Astrocyte of the cerebellum (primary cell): ENCODE data around the gene IGLL1.
"Not testable (repeated sequence)": the region's sequence is repeated elsewhere in the genome, so short reads cannot be mapped to it uniquely, and the experiment has no call there.

Experiments used
- DNase-seq: peaks from one replicate; pipeline ENCODE4 v3.0.0-alpha.2; 2011; ENCODE audit warnings: low read depth
- H3K4me3 ChIP-seq: 2 replicates; pipeline ENCODE4 v1.5.1; 2011; ENCODE audit warnings: mild to moderate bottlenecking, low read depth, low read length, moderate library complexity
- in situ Hi-C: cut with HindIII; loops from 2 replicates; pipeline ENCODE4 v1.10.0; 2017; ENCODE audit warnings: low sequenced_read_pairs
- TF ChIP-seq, protein P1 (sequence below): IDR thresholded peaks from 2 replicates; pipeline ENCODE4 v1.5.1; 2012; ENCODE audit warnings: low read length, low read depth, moderate library complexity, mild to moderate bottlenecking; ENCODE audit errors: missing control alignments

The IGLL1 gene

DNA sequence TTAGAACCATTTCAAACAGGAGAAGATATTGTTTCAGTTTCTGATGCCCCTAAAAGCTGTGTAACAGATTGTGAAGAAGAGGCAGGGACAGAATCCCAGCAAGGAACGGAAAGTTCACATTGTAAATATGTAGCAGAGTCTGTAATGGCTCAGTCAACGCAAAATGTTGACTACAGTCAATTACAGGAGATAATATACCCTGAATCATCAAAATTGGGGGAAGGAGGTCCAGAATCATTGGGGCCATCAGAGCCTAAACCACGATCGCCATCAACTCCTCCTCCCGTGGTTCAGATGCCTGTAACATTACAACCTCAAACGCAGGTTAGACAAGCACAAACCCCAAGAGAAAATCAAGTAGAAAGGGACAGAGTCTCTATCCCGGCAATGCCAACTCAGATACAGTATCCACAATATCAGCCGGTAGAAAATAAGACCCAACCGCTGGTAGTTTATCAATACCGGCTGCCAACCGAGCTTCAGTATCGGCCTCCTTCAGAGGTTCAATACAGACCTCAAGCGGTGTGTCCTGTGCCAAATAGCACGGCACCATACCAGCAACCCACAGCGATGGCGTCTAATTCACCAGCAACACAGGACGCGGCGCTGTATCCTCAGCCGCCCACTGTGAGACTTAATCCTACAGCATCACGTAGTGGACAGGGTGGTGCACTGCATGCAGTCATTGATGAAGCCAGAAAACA, 40.8 kb downstream of the IGLL1 start:
- no peak overlapping the region for H3K4me3 ChIP-seq
- peak; percentile 45 for DNase-seq
- TF ChIP-seq, protein P1, sequence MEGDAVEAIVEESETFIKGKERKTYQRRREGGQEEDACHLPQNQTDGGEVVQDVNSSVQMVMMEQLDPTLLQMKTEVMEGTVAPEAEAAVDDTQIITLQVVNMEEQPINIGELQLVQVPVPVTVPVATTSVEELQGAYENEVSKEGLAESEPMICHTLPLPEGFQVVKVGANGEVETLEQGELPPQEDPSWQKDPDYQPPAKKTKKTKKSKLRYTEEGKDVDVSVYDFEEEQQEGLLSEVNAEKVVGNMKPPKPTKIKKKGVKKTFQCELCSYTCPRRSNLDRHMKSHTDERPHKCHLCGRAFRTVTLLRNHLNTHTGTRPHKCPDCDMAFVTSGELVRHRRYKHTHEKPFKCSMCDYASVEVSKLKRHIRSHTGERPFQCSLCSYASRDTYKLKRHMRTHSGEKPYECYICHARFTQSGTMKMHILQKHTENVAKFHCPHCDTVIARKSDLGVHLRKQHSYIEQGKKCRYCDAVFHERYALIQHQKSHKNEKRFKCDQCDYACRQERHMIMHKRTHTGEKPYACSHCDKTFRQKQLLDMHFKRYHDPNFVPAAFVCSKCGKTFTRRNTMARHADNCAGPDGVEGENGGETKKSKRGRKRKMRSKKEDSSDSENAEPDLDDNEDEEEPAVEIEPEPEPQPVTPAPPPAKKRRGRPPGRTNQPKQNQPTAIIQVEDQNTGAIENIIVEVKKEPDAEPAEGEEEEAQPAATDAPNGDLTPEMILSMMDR = peak; percentile 81
- in situ Hi-C loops = loop anchor here (10.0 kb wide), 1 partner anchor 296 kb away; the partner anchor contains the start of gene DERL3

DNA sequence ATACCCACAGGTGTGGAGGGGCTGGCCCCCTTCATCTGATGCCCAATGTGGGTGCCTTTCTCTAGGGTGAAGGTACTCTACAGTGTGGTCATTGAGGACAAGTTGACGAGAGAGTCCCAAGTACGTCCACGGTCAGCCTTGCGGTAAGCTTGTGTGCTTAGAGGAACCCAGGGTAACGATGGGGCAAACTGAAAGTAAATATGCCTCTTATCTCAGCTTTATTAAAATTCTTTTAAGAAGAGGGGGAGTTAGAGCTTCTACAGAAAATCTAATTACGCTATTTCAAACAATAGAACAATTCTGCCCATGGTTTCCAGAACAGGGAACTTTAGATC, 41.4 kb downstream of the IGLL1 start:
- in situ Hi-C loops = loop anchor here (10.0 kb wide), 1 partner anchor 296 kb away; the partner anchor contains the start of gene DERL3
- H3K4me3 ChIP-seq, DNase-seq: not testable (repeated sequence)

DNA sequence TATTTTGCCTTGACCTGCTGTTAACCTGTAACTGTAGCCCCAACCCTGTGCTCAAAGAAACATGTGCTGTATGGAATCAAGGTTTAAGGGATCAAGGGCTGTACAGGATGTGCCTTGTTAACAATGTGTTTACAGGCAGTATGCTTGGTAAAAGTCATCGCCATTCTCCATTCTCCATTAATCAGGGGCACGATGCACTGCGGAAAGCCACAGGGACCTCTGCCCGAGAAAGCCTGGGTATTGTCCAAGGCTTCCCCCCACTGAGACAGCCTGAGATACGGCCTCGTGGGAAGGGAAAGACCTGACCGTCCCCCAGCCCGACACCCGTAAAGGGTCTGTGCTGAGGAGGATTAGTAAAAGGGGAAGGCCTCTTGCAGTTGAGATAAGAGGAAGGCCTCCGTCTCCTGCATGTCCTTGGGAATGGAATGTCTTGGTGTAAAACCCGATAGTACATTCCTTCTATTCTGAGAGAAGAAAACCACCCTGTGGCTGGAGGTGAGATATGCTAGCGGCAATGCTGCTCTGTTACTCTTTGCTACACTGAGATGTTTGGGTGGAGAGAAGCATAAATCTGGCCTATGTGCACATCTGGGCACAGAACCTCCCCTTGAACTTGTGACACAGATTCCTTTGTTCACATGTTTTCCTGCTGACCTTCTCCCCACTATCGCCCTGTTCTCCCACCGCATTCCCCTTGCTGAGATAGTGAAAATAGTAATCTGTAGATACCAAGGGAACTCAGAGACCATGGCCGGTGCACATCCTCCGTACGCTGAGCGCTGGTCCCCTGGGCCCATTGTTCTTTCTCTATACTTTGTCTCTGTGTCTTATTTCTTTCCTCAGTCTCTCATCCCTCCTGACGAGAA, 42.0 kb downstream of the IGLL1 start:
- DNase-seq, H3K4me3 ChIP-seq: not testable (repeated sequence)
- in situ Hi-C loops = loop anchor here (10.0 kb wide), 1 partner anchor 297 kb away; the partner anchor contains the start of gene DERL3

DNA sequence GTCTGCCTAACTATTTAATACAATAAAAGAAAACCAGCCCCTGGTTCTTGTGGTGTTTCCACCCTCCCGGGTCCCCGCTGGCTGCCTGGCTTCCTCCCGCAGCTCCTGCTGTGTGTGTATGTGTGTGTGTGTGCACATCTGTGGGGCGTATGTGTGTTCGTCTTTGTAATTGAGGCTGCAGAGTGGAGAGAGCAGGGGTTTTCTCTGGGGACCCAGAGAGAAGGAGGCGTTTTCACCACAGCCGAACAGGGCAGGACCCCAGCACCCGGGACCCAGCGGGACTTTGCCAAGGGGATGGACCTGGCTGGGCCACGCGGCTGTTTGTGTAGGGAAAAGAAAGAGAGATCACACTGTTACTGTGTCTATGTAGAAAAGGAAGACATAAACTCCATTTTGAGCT, 42.7 kb downstream of the IGLL1 start:
- in situ Hi-C loops = loop anchor here (10.0 kb wide), 1 partner anchor 297 kb away; the partner anchor contains the start of gene DERL3
- TF ChIP-seq, protein P1 = no peak

DNA sequence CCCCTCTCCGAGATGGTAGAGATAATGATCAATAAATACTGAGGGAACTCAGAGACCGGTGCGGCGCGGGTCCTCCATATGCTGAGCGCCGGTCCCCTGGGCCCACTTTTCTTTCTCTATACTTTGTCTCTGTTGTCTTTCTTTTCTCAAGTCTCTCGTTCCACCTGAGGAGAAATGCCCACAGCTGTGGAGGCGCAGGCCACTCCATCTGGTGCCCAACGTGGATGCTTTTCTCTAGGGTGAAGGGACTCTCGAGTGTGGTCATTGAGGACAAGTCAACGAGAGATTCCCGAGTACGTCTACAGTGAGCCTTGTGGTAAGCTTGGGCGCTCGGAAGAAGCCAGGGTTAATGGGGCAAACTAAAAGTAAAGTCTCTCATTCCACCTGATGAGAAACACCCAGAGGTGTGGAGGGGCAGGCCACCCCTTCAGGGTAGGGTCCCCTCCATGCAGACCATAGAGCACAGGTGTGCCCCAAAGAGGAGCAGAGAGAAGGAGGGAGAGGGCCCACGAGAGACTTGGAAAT, 43.2 kb downstream of the IGLL1 start:
- H3K4me3 ChIP-seq = no peak overlapping the region
- in situ Hi-C loops = loop anchor here (10.0 kb wide), 1 partner anchor 298 kb away; the partner anchor contains the start of gene DERL3
- TF ChIP-seq, protein P1 = no peak
- no peak for DNase-seq

More for the DNA sequence above, 42.7 kb downstream of the IGLL1 start:
- no peak overlapping the region for H3K4me3 ChIP-seq
- no peak for DNase-seq

DNA sequence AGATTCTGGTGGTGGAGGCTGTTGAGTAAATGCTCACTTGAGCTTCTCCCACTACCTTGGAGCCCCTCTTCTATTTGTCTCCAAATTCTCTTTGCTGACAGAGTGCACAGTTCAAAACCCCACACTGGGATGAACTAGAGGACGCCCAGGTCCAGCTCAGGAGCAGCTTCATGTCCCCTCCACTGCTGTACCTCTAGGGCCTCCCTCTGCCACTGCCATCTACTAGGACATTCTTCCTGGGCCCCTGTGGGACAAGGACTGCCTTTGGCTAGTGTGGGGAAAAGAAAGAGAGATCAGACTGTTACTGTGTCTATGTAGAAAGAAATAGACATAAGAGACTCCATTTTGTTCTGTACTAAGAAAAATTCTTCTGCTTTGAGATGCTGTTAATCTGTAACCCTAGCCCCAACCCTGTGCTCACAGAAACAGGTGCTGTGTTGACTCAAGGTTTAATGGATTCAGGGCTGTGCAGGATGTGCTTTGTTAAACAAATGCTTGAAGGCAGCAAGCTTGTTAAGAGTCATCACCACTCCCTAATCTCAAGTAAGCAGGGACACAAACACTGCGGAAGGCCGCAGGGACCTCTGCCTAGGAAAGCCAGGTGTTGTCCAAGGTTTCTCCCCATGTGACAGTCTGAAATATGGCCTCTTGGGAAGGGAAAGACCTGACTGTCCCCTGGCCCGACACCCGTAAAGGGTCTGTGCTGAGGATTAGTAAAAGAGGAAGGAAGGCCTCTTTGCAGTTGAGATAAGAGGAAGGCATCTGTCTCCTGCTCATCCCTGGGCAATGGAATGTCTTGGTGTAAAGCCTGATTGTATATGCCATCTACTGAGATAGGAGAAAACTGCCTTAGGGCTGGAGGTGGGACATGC, 44.1 kb downstream of the IGLL1 start:
- not testable (repeated sequence) for DNase-seq, H3K4me3 ChIP-seq
- in situ Hi-C loops = loop anchor here (10.0 kb wide), 1 partner anchor 299 kb away; the partner anchor contains the start of gene DERL3

DNA sequence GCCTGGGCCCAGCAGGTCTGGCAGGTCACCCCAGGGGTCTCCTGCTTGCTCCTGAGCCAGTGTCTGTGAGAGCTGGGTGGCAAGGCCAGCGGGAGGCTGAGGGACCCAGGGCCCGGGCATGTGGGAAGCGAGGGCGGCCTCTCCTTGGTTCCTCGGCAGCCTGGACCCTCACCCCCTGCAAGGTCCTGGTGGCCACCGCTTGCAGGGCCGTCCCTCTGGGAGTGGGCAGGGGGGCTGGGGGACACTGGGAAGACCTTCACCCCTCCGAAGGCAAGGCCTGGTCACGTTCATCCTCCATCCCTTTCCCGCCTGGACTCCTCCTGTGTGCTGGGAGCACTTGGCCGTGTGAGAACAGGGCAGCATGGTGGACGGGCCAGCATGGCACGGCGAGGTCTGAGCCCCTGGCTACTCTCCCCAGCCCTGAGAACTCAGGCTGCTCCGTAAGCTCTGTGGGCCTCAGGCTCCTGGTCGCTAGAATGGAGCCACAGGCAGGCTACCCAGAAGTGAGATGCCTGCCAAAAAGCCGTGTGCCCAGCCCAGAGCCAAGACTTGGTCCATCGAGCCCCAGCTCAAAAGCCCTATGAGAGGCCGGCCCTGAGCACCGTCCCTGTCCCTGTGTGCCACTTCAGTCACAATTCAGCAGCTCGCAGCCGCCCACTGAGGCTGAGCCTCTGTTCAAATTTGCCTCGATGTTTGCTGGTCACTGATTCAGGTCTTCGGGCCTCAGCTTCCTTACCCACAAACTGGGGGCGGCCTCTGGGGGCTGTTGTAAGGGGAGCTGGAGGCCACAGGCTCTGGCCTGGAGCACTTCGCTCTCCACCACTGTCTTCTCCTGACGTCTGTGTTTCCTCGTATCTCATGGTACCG, 45.0 kb downstream of the IGLL1 start:
- TF ChIP-seq, protein P1 = no peak
- in situ Hi-C loops = loop anchor here (10.0 kb wide), 1 partner anchor 300 kb away; the partner anchor contains the start of gene DERL3
- DNase-seq = no peak
- no peak overlapping the region for H3K4me3 ChIP-seq
